IMR-90 (cell line): ENCODE measurements around the gene C11orf65. TPM values are rescaled to one million over a fixed set of nuclear protein-coding genes. Genes with fewer than 3 reads are reported as not detected.

Source experiments
- ATAC-seq: fragments of 200-7000 bp; cut with Tn5 transposase; 2 replicates; pipeline ENCODE4 v1.9.1; 2020; ENCODE audit warnings: low read depth, mild to moderate bottlenecking, moderate library complexity
- BruUV-seq: library from RNA; stranded (reverse); fragments of 400-500 nt; replicated peaks from 2 replicates; lab custom pipeline; 2021; lab: Mats Ljungman, UMichigan
- CTCF ChIA-PET: fragments of 300-600 bp; formaldehyde crosslinking; extraction: SDS; loops from one replicate; lab custom pipeline; 2021; ENCODE audit warnings: antibody characterized with exemption; lab: Yijun Ruan, JAX
- POLR2A ChIA-PET: fragments of 300-600 bp; sonication (Branson Sonifier 250); formaldehyde crosslinking; loops from one replicate; lab custom pipeline; 2022; ENCODE audit warnings: antibody characterized with exemption; ENCODE audit not compliant: unreplicated experiment; lab: Charles Lee
- DNase-seq: peaks from one replicate; pipeline ENCODE4 v3.0.0; 2013
- H2AFZ ChIP-seq: replicated peaks from 2 replicates; pipeline ENCODE3; 2013; ENCODE audit warnings: low read length, mild to moderate bottlenecking; ENCODE audit not compliant: poor library complexity
- H2AK5ac ChIP-seq: 2 replicates; pipeline ENCODE4 v1.6.1; 2013; ENCODE audit warnings: low read depth, low read length, inconsistent platforms
- H2AK9ac ChIP-seq: replicated peaks from 2 replicates; pipeline ENCODE3; 2013; ENCODE audit warnings: mild to moderate bottlenecking, low read depth, low read length, moderate library complexity; ENCODE audit not compliant: poor library complexity
- H2BK120ac ChIP-seq: 2 replicates; pipeline ENCODE4 v1.6.1; 2013; ENCODE audit warnings: low read depth, low read length, inconsistent platforms
- H2BK15ac ChIP-seq: 3 replicates; pipeline ENCODE4 v1.6.1; 2013; ENCODE audit warnings: low read depth, low read length, inconsistent platforms
- H2BK20ac ChIP-seq: 2 replicates; pipeline ENCODE4 v1.6.1; 2013; ENCODE audit warnings: low read depth, mild to moderate bottlenecking, inconsistent platforms, low read length, moderate library complexity
- H2BK5ac ChIP-seq: 2 replicates; pipeline ENCODE4 v1.6.1; 2013; ENCODE audit warnings: mild to moderate bottlenecking, low read depth, low read length, inconsistent platforms; ENCODE audit not compliant: poor library complexity, severe bottlenecking
- H3K14ac ChIP-seq: replicated peaks from 2 replicates; pipeline ENCODE4 v1.6.1; 2013; ENCODE audit warnings: low read depth, low read length, inconsistent platforms
- H3K18ac ChIP-seq: 2 replicates; pipeline ENCODE4 v1.6.1; 2013; ENCODE audit warnings: low read depth, low read length, control low read depth
- H3K23ac ChIP-seq: 2 replicates; pipeline ENCODE4 v1.6.1; 2013; ENCODE audit warnings: low read depth, low read length, inconsistent platforms
- H3K27ac ChIP-seq: 2 replicates; pipeline ENCODE4 v1.5.1; 2013; ENCODE audit warnings: mild to moderate bottlenecking, control low read depth, low read length; ENCODE audit not compliant: insufficient read depth
- H3K27me3 ChIP-seq: 2 replicates; pipeline ENCODE4 v1.6.1; 2013; ENCODE audit warnings: low read length; ENCODE audit not compliant: control insufficient read depth, insufficient read depth
- H3K36me3 ChIP-seq: 2 replicates; pipeline ENCODE4 v1.6.1; 2013; ENCODE audit warnings: low read length, mixed read lengths; ENCODE audit not compliant: control insufficient read depth, insufficient read depth
- H3K4ac ChIP-seq: 2 replicates; pipeline ENCODE4 v1.6.1; 2013; ENCODE audit warnings: low read depth, low read length, inconsistent platforms
- H3K4me1 ChIP-seq: 2 replicates; pipeline ENCODE4 v1.6.1; 2013; ENCODE audit warnings: low read length, mixed read lengths; ENCODE audit not compliant: control insufficient read depth, insufficient read depth
- H3K4me2 ChIP-seq: 2 replicates; pipeline ENCODE4 v1.6.1; 2013; ENCODE audit warnings: low read depth, mild to moderate bottlenecking, control low read depth, low read length, moderate library complexity
- H3K4me3 ChIP-seq: 2 replicates; pipeline ENCODE4 v1.5.1; 2013; ENCODE audit warnings: low read depth, mild to moderate bottlenecking, control low read depth, low read length, moderate library complexity; ENCODE audit not compliant: insufficient read depth
- H3K56ac ChIP-seq: 2 replicates; pipeline ENCODE4 v1.6.1; 2013; ENCODE audit warnings: low read length, inconsistent platforms; ENCODE audit not compliant: insufficient read depth; ENCODE audit errors: extremely low read depth
- H3K79me1 ChIP-seq, 2 experiments: 2 replicates each; pipeline ENCODE4 v1.6.1; 2013; ENCODE audit warnings: low read length in 2 of 2, inconsistent platforms in 1 of 2, low read depth in 1 of 2
- H3K9ac ChIP-seq: 2 replicates; pipeline ENCODE4 v1.6.1; 2013; ENCODE audit warnings: low read depth, low read length, control low read depth
- H3K9me1 ChIP-seq: 2 replicates; pipeline ENCODE4 v1.6.1; 2013; ENCODE audit warnings: low read length, inconsistent platforms; ENCODE audit not compliant: insufficient read depth
- H3K9me3 ChIP-seq: 2 replicates; pipeline ENCODE4 v1.6.1; 2013; ENCODE audit warnings: low read length; ENCODE audit not compliant: control insufficient read depth, insufficient read depth
- H4K20me1 ChIP-seq: 2 replicates; pipeline ENCODE4 v1.6.1; 2013; ENCODE audit warnings: low read length, inconsistent platforms; ENCODE audit not compliant: insufficient read depth
- H4K5ac ChIP-seq: 2 replicates; pipeline ENCODE4 v1.6.1; 2013; ENCODE audit warnings: mild to moderate bottlenecking, low read depth, low read length, control low read depth
- H4K8ac ChIP-seq, 2 experiments: 2 replicates each; pipeline ENCODE4 v1.6.1; 2013; ENCODE audit warnings: low read depth in 2 of 2, low read length in 2 of 2, control low read depth in 1 of 2, inconsistent platforms in 1 of 2
- H4K91ac ChIP-seq: 2 replicates; pipeline ENCODE4 v1.6.1; 2013; ENCODE audit warnings: low read depth, low read length, inconsistent platforms; ENCODE audit not compliant: insufficient read depth
- CEBPB ChIP-seq: IDR thresholded peaks from 2 replicates; pipeline ENCODE4 v1.6.1; 2012; ENCODE audit warnings: low read depth, low read length, improper control_type of control experiment
- CHD1 ChIP-seq: IDR thresholded peaks from 2 replicates; pipeline ENCODE4 v1.6.1; 2012; ENCODE audit warnings: low read depth, low read length, improper control_type of control experiment
- CTCF ChIP-seq: conservative IDR thresholded peaks from 2 replicates; pipeline ENCODE4 v1.5.1; 2012; ENCODE audit warnings: mild to moderate bottlenecking, low read depth, low read length, improper control_type of control experiment
- MAZ ChIP-seq: IDR thresholded peaks from 2 replicates; pipeline ENCODE4 v1.6.1; 2012; ENCODE audit warnings: low read depth, mild to moderate bottlenecking, low read length, improper control_type of control experiment, moderate library complexity, borderline replicate concordance
- MXI1 ChIP-seq: IDR thresholded peaks from 2 replicates; pipeline ENCODE4 v1.6.1; 2012; ENCODE audit warnings: low read depth, mild to moderate bottlenecking, low read length, moderate library complexity, borderline replicate concordance
- NFE2L2 ChIP-seq: fragments of 150-350 bp; IDR thresholded peaks from 2 replicates; pipeline ENCODE4 v1.6.1; 2016; ENCODE audit warnings: low read depth, mild to moderate bottlenecking, low read length
- POLR2A ChIP-seq: IDR thresholded peaks from 2 replicates; pipeline ENCODE4 v1.6.1; 2012; ENCODE audit warnings: mild to moderate bottlenecking, low read depth, low read length
- RAD21 ChIP-seq: IDR thresholded peaks from 2 replicates; pipeline ENCODE4 v1.6.1; 2012; ENCODE audit warnings: low read length, improper control_type of control experiment
- RCOR1 ChIP-seq: IDR thresholded peaks from 2 replicates; pipeline ENCODE4 v1.6.1; 2012; ENCODE audit warnings: mild to moderate bottlenecking, low read length, improper control_type of control experiment; ENCODE audit not compliant: insufficient replicate concordance
- RFX5 ChIP-seq: IDR thresholded peaks from 2 replicates; pipeline ENCODE4 v1.8.0; 2012; ENCODE audit warnings: low read depth, mild to moderate bottlenecking, low read length, moderate library complexity
- WGBS, 2 experiments: methylation state at CpG; one replicate each; pipeline versions ENCODE4 v1.1.5 to v1.1.7; 2013; ENCODE audit warnings: missing lambda C conversion rate in 2 of 2; ENCODE audit not compliant: insufficient read length in 1 of 2; ENCODE audit errors: extremely low coverage in 2 of 2; 5-methylcytosine and 5-hydroxymethylcytosine counted together
- dilution Hi-C: fragments of 300-500 bp; cut with HindIII; formaldehyde crosslinking; loops from one replicate; pipeline ENCODE4 v1.14.3; 2018; ENCODE audit warnings: low sequenced_read_pairs; ENCODE audit not compliant: unreplicated experiment
- in situ Hi-C: fragments of 300-500 bp; cut with MboI; formaldehyde crosslinking; loops from 3 replicates; pipeline ENCODE4 v1.14.3; 2019; ENCODE audit warnings: low sequenced_read_pairs, inconsistent platforms, mixed read lengths
- intact Hi-C: fragments of 100-400 bp; cut with micrococcal nuclease; formaldehyde crosslinking; loops from 2 replicates; pipeline ENCODE4 v1.10.0; 2022
- polyA plus RNA-seq, 3 experiments: library from polyadenylated mRNA; depleted of rRNA; stranded (reverse); fragments of >200 nt; gene quantifications; 2 replicates each; pipeline ENCODE4 v1.2.3, GENCODE V29; 2012; ENCODE audit warnings: low replicate concordance in 1 of 3
- total RNA-seq: library from RNA; depleted of rRNA; stranded (reverse); fragments of >200 nt; gene quantifications from 2 replicates; pipeline ENCODE4 v1.2.3, GENCODE V29; 2012

C11orf65 gene
- total and polyA plus RNA-seq, 2 of the 4 experiments (the other 2 are of a cell fraction), result 0.12 to 0.18 TPM

- Histone ChIP-seq H3K9ac (no peak overlapping the region), H3K9me1 (no peaks in the 10 kb centered on the region), H3K36me3 (peaks cover 12% of the 10 kb centered on the region; the same call in 1 of the 2 replicates), H2AK5ac (no peak overlapping the region), H3K4me3 (no peak overlapping the region), H4K91ac (no peak overlapping the region), H2BK5ac (no peak overlapping the region), H3K4ac (no peak overlapping the region), H3K9me3 (no peaks in the 10 kb centered on the region), H3K14ac (no peak overlapping the region), H3K56ac (no peak overlapping the region), H2AK9ac (no peak overlapping the region), H3K4me2 (no peak overlapping the region), H3K27me3 (no peaks in the 10 kb centered on the region), H2BK120ac (no peak overlapping the region), H2BK15ac (no peak overlapping the region), H4K5ac (no peak overlapping the region), H3K18ac (no peak overlapping the region), H4K8ac (no peak overlapping the region), H3K23ac (no peak overlapping the region), H4K20me1 (no peaks in the 10 kb centered on the region), H2BK20ac (no peak overlapping the region), H2AFZ (no peak overlapping the region), H3K27ac (no peak overlapping the region), H3K79me1 (no peaks in the 10 kb centered on the region), H3K4me1 (no peaks in the 10 kb centered on the region)
- no CpG with 5 or more reads among the region's 1 CpG for WGBS, 2 experiments
- ChIA-PET CTCF (interaction anchor here (0.6 kb wide), 1 partner anchor 96 kb away, joined by 3 read pairs; no protein-coding TSS in a partner anchor), POLR2A (no interaction called here)
- in situ Hi-C loops (no loop called here), dilution Hi-C loops (no loop called here), intact Hi-C loops (no loop called here)
- BruUV-seq, result no TSS peak
- ATAC-seq (no peak), DNase-seq (no peak)
- TF ChIP-seq RAD21 (no peak), MAZ (no peak), CEBPB (no peak), MXI1 (no peak), NFE2L2 (no peak), POLR2A (no peak), RFX5 (no peak), CHD1 (no peak), CTCF (no peak), RCOR1 (no peak)
These were observed 126.4 kb downstream of the C11orf65 start for GRCh38 chr11:108340973-108341372.
